B cell (primary cell): ENCODE results near the gene EXOC4. TPM values are rescaled to one million over a fixed set of nuclear protein-coding genes. Genes with fewer than 3 reads are reported as not detected.

Source experiments
- ATAC-seq: fragments of 200-7000 bp; cut with Tn5 transposase; one replicate; pipeline ENCODE4 v1.10.0; 2021; ENCODE audit warnings: low read depth, mild to moderate bottlenecking, moderate number of reproducible peaks, moderate library complexity
- CTCF ChIA-PET: fragments of 350-600 bp; sonication (Branson Sonifier 250); formaldehyde crosslinking; loops from one replicate; lab custom pipeline; 2021; ENCODE audit warnings: antibody characterized with exemption, inconsistent platforms; lab: Charles Lee
- POLR2A ChIA-PET: fragments of 350-600 bp; sonication (Branson Sonifier 250); formaldehyde crosslinking; loops from one replicate; lab custom pipeline; 2021; ENCODE audit warnings: antibody characterized with exemption; lab: Charles Lee
- DNase-seq: peaks from one replicate; pipeline ENCODE4 v3.0.0; 2013
- H2AFZ ChIP-seq: 2 replicates; pipeline ENCODE4 v1.6.1; 2012; ENCODE audit warnings: mild to moderate bottlenecking, low read depth, low read length; ENCODE audit not compliant: insufficient read depth, poor library complexity, severe bottlenecking
- H3K27ac ChIP-seq, 2 donors: 1 replicate in 1 of 2; 2 replicates in 1 of 2; pipeline ENCODE4 v1.5.1; 2012 to 2013; ENCODE audit warnings: low read length in 2 of 2, mild to moderate bottlenecking in 2 of 2, moderate library complexity in 1 of 2
- H3K27me3 ChIP-seq, 4 experiments: fragments of 200-600 bp in 1 of 4; sonication (generic) in 1 of 4; replicated peaks in 1 of 4; 1 replicate in 2 of 4; 2 replicates in 2 of 4; pipeline versions ENCODE4 v1.6.1 to v1.7.0; 2013 to 2016; ENCODE audit warnings: low read length in 3 of 4, mild to moderate bottlenecking in 2 of 4, mixed read lengths in 1 of 4, moderate library complexity in 1 of 4; ENCODE audit not compliant: insufficient read depth in 4 of 4, control insufficient read depth in 3 of 4; ENCODE audit errors: control extremely low read depth in 1 of 4
- H3K36me3 ChIP-seq, 2 experiments: replicated peaks in 1 of 2; 1 replicate in 1 of 2; 2 replicates in 1 of 2; pipeline versions ENCODE4 v1.6.1 to v1.7.1; 2013; ENCODE audit warnings: low read length in 1 of 2; ENCODE audit not compliant: insufficient read depth in 2 of 2, control insufficient read depth in 1 of 2; ENCODE audit errors: control extremely low read depth in 1 of 2, extremely low read depth in 1 of 2
- H3K4me1 ChIP-seq, 2 donors: fragments of 200-600 bp in 1 of 2; sonication (generic) in 1 of 2; 1 replicate in 1 of 2; 2 replicates in 1 of 2; pipeline versions ENCODE4 v1.5.1 to v1.6.1; 2013 to 2017; ENCODE audit warnings: low read length in 2 of 2; ENCODE audit not compliant: control insufficient read depth in 2 of 2, insufficient read depth in 2 of 2
- H3K4me2 ChIP-seq: replicated peaks from 2 replicates; pipeline ENCODE3; 2012; ENCODE audit warnings: mild to moderate bottlenecking, low read depth, low read length; ENCODE audit not compliant: poor library complexity, severe bottlenecking
- H3K4me3 ChIP-seq, 5 experiments: fragments of 200-600 bp in 1 of 5; sonication (generic) in 1 of 5; 1 replicate in 3 of 5; 2 replicates in 2 of 5; pipeline versions ENCODE4 v1.5.1 to v1.7.0; 2011 to 2016; ENCODE audit warnings: low read length in 4 of 5, mild to moderate bottlenecking in 4 of 5, low read depth in 2 of 5, control low read depth in 1 of 5, moderate library complexity in 1 of 5; ENCODE audit not compliant: insufficient read depth in 1 of 5; ENCODE audit errors: control extremely low read depth in 1 of 5, extremely low read depth in 1 of 5
- H3K79me2 ChIP-seq: fragments of 200-600 bp; sonication (generic); one replicate; pipeline ENCODE4 v1.6.0; 2016; ENCODE audit warnings: low read length; ENCODE audit not compliant: control insufficient read depth, insufficient read depth
- H3K9ac ChIP-seq: fragments of 200-600 bp; sonication (generic); 2 replicates; pipeline ENCODE4 v1.6.1; 2017; ENCODE audit warnings: mild to moderate bottlenecking, low read length, moderate library complexity
- H3K9me3 ChIP-seq, 3 donors: one replicate each; pipeline versions ENCODE4 v1.6.1 to v1.7.1; 2013; ENCODE audit warnings: low read length in 2 of 3; ENCODE audit not compliant: control insufficient read depth in 2 of 3, insufficient read depth in 1 of 3; ENCODE audit errors: control extremely low read depth in 1 of 3
- H4K20me1 ChIP-seq: 2 replicates; pipeline ENCODE4 v1.6.0; 2012; ENCODE audit warnings: mild to moderate bottlenecking, low read length; ENCODE audit not compliant: insufficient read depth, control insufficient read depth, poor library complexity, severe bottlenecking
- H3K27ac Mint-ChIP-seq: one replicate; pipeline ENCODE4 v1.8.0; 2021; ENCODE audit warnings: mixed read lengths
- H3K27me3 Mint-ChIP-seq: one replicate; pipeline ENCODE4 v1.8.0; 2021; ENCODE audit warnings: mixed read lengths
- H3K4me1 Mint-ChIP-seq: one replicate; pipeline ENCODE4 v1.8.0; 2021; ENCODE audit warnings: mixed read lengths
- H3K4me3 Mint-ChIP-seq: one replicate; pipeline ENCODE4 v1.8.0; 2021; ENCODE audit warnings: mixed read lengths
- H3K9me3 Mint-ChIP-seq: one replicate; pipeline ENCODE4 v1.8.0; 2022; ENCODE audit warnings: mixed read lengths; ENCODE audit not compliant: insufficient read depth
- EZH2 ChIP-seq: IDR thresholded peaks from 2 replicates; pipeline ENCODE4 v1.6.1; 2012; ENCODE audit warnings: borderline replicate concordance, low read depth, mild to moderate bottlenecking, moderate library complexity, low read length; ENCODE audit not compliant: insufficient read depth, poor library complexity, severe bottlenecking
- WGBS: methylation state at CpG from one replicate; pipeline ENCODE4 v1.1.5; 2013; ENCODE audit warnings: missing lambda C conversion rate; ENCODE audit not compliant: insufficient coverage; 5-methylcytosine and 5-hydroxymethylcytosine counted together
- intact Hi-C: fragments of 100-400 bp; cut with micrococcal nuclease; formaldehyde crosslinking; loops from one replicate; pipeline ENCODE4 v1.10.0; 2022
- polyA plus RNA-seq: library from polyadenylated mRNA; depleted of rRNA; stranded (reverse); fragments of >200 nt; gene quantifications from 2 replicates; pipeline ENCODE4 v1.2.3, GENCODE V29; 2012
- total RNA-seq, 2 donors: library from RNA; stranded (reverse); fragments of 120-200 nt in 1 of 2; gene quantifications; 1 replicate in 1 of 2; 2 replicates in 1 of 2; pipeline versions ENCODE4 v1.2.3 to v1.2.4, GENCODE V29; 2013 to 2022
- TF ChIP-seq, protein P1 (sequence below): fragments of 200-600 bp; IDR thresholded peaks from one replicate; pipeline ENCODE4 v1.8.0; 2022; ENCODE audit warnings: antibody characterized with exemption, mild to moderate bottlenecking

Gene EXOC4
- total and polyA plus RNA-seq, 2 donors (not counting 1 experiment from before 2014, with no cell fraction given): 16.7 to 135 TPM

GRCh38 chr7:133873631-133874030 lies 620.8 kb downstream of the EXOC4 start:
- Histone ChIP-seq H3K9ac (no peak overlapping the region), H4K20me1 (no peaks in the 10 kb centered on the region), H3K27me3 (no peaks in the 10 kb centered on the region), H3K27ac (no peak overlapping the region), H3K79me2 (no peaks in the 10 kb centered on the region), H3K4me2 (no peak overlapping the region), H2AFZ (no peak overlapping the region), H3K4me3 (no peak overlapping the region), H3K9me3 (no peaks in the 10 kb centered on the region), H3K36me3 (no peaks in the 10 kb centered on the region), H3K4me1 (peaks cover 0 to 4% of the 10 kb centered on the region in 2 donors)
- no CpG with 5 or more reads among the region's 2 CpGs for WGBS
- ChIA-PET POLR2A (no interaction called here), CTCF (no interaction called here)
- Mint-ChIP-seq H3K4me3 (no peak overlapping the region), H3K9me3 (no peaks in the 10 kb centered on the region), H3K27me3 (no peaks in the 10 kb centered on the region), H3K4me1 (peaks cover 13% of the 10 kb centered on the region), H3K27ac (no peak overlapping the region)
- ATAC-seq (no peak), DNase-seq (no peak)
- intact Hi-C loops: no loop called here
- TF ChIP-seq, protein P1, sequence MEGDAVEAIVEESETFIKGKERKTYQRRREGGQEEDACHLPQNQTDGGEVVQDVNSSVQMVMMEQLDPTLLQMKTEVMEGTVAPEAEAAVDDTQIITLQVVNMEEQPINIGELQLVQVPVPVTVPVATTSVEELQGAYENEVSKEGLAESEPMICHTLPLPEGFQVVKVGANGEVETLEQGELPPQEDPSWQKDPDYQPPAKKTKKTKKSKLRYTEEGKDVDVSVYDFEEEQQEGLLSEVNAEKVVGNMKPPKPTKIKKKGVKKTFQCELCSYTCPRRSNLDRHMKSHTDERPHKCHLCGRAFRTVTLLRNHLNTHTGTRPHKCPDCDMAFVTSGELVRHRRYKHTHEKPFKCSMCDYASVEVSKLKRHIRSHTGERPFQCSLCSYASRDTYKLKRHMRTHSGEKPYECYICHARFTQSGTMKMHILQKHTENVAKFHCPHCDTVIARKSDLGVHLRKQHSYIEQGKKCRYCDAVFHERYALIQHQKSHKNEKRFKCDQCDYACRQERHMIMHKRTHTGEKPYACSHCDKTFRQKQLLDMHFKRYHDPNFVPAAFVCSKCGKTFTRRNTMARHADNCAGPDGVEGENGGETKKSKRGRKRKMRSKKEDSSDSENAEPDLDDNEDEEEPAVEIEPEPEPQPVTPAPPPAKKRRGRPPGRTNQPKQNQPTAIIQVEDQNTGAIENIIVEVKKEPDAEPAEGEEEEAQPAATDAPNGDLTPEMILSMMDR: no peak
- no peak for TF ChIP-seq EZH2

- TF ChIP-seq EZH2: no peak
- TF ChIP-seq, protein P1: no peak
- H3K36me3 ChIP-seq: no peaks in the 10 kb centered on the region
- no peaks in the 10 kb centered on the region for H3K27me3 ChIP-seq
- H3K9ac ChIP-seq: no peak overlapping the region
- no CpG with 5 or more reads among the region's 3 CpGs for WGBS
- no peak overlapping the region for H3K4me3 ChIP-seq
- H4K20me1 ChIP-seq: no peaks in the 10 kb centered on the region
- H3K4me1 ChIP-seq: no peaks in the 10 kb centered on the region
- H3K4me3 Mint-ChIP-seq: no peak overlapping the region
- H3K27ac Mint-ChIP-seq: no peak overlapping the region
- DNase-seq: no peak
- no peaks in the 10 kb centered on the region for H3K27me3 Mint-ChIP-seq
- H3K4me2 ChIP-seq: no peak overlapping the region
- CTCF ChIA-PET: no interaction called here
- intact Hi-C loops: no loop called here
- H3K27ac ChIP-seq: no peak overlapping the region
- ATAC-seq: no peak
- POLR2A ChIA-PET: no interaction called here
- H2AFZ ChIP-seq: no peak overlapping the region
- H3K79me2 ChIP-seq: no peaks in the 10 kb centered on the region
- H3K9me3 ChIP-seq: no peaks in the 10 kb centered on the region
- no peaks in the 10 kb centered on the region for H3K9me3 Mint-ChIP-seq
- H3K4me1 Mint-ChIP-seq: no peaks in the 10 kb centered on the region
Measured at GRCh38 chr7:133883591-133883990, 630.7 kb downstream of the EXOC4 start.
